Neuronal stem cell (in vitro differentiated cells): ENCODE data around the gene LHFPL2.

ENCODE experiments used
- DNase-seq: peaks from one replicate; pipeline ENCODE4 v3.0.0-alpha.2; 2013; ENCODE audit warnings: low spot score
- H2AFZ ChIP-seq: one replicate; pipeline ENCODE4 v1.6.1; 2013; ENCODE audit warnings: mild to moderate bottlenecking, low read length, inconsistent platforms
- H2AK5ac ChIP-seq: 2 replicates; pipeline ENCODE4 v1.6.1; 2013; ENCODE audit warnings: low read depth, mild to moderate bottlenecking, inconsistent platforms, low read length, moderate library complexity, mixed read lengths
- H2BK120ac ChIP-seq: 2 replicates; pipeline ENCODE4 v1.6.1; 2013; ENCODE audit warnings: low read depth, mild to moderate bottlenecking, inconsistent platforms, low read length, moderate library complexity, mixed read lengths
- H2BK12ac ChIP-seq: one replicate; pipeline ENCODE4 v1.6.1; 2013; ENCODE audit warnings: low read length, inconsistent platforms
- H2BK15ac ChIP-seq: 2 replicates; pipeline ENCODE4 v1.6.1; 2013; ENCODE audit warnings: mild to moderate bottlenecking, low read length, inconsistent platforms, mixed read lengths
- H2BK5ac ChIP-seq: one replicate; pipeline ENCODE4 v1.6.1; 2013; ENCODE audit warnings: inconsistent platforms, mild to moderate bottlenecking, low read length, moderate library complexity
- H3K14ac ChIP-seq: one replicate; pipeline ENCODE4 v1.6.1; 2013; ENCODE audit warnings: low read length, inconsistent platforms
- H3K18ac ChIP-seq: 2 replicates; pipeline ENCODE4 v1.6.1; 2013; ENCODE audit warnings: low read length, inconsistent platforms
- H3K23ac ChIP-seq: 2 replicates; pipeline ENCODE4 v1.6.1; 2013; ENCODE audit warnings: low read depth, mild to moderate bottlenecking, mixed read lengths, low read length, inconsistent platforms; ENCODE audit not compliant: poor library complexity
- H3K27ac ChIP-seq: replicated peaks from 3 replicates; pipeline ENCODE4 v1.5.1; 2013; ENCODE audit warnings: low read length, inconsistent platforms
- H3K27me3 ChIP-seq, 3 experiments: 2 replicates each; pipeline ENCODE4 v1.6.1; 2013; ENCODE audit warnings: low read length in 3 of 3, mild to moderate bottlenecking in 2 of 3, inconsistent platforms in 1 of 3, low read depth in 1 of 3, mixed read lengths in 1 of 3, moderate library complexity in 1 of 3; ENCODE audit not compliant: control insufficient read depth in 3 of 3, insufficient read depth in 3 of 3
- H3K36me3 ChIP-seq, 2 donors: replicated peaks in 1 of 2; 2 replicates each; pipeline ENCODE4 v1.6.1; 2013; ENCODE audit warnings: low read length in 2 of 2; ENCODE audit not compliant: control insufficient read depth in 2 of 2, insufficient read depth in 2 of 2
- H3K4ac ChIP-seq: 2 replicates; pipeline ENCODE4 v1.6.1; 2013; ENCODE audit warnings: inconsistent platforms, mild to moderate bottlenecking, low read length, moderate library complexity
- H3K4me1 ChIP-seq, 2 donors: 1 replicate in 1 of 2; 2 replicates in 1 of 2; pipeline ENCODE4 v1.6.1; 2013; ENCODE audit warnings: low read length in 2 of 2, low read depth in 1 of 2; ENCODE audit not compliant: control insufficient read depth in 2 of 2, insufficient read depth in 1 of 2
- H3K4me2 ChIP-seq: one replicate; pipeline ENCODE4 v1.6.1; 2013; ENCODE audit warnings: mild to moderate bottlenecking, low read length, inconsistent platforms; ENCODE audit not compliant: insufficient read depth, poor library complexity, severe bottlenecking
- H3K4me3 ChIP-seq, 2 donors: 2 replicates each; pipeline ENCODE4 v1.5.1; 2013; ENCODE audit warnings: low read length in 2 of 2, mild to moderate bottlenecking in 2 of 2, inconsistent platforms in 1 of 2, moderate library complexity in 1 of 2
- H3K79me1 ChIP-seq: one replicate; pipeline ENCODE4 v1.6.1; 2013; ENCODE audit warnings: low read depth, mild to moderate bottlenecking, inconsistent platforms, low read length, moderate library complexity
- H3K9ac ChIP-seq: one replicate; pipeline ENCODE4 v1.6.1; 2013; ENCODE audit warnings: mild to moderate bottlenecking, low read depth, low read length, inconsistent platforms; ENCODE audit not compliant: poor library complexity
- H3K9me3 ChIP-seq, 2 donors: replicated peaks in 1 of 2; 2 replicates each; pipeline versions ENCODE3 to v1.6.1; 2013; ENCODE audit warnings: low read length in 2 of 2, mild to moderate bottlenecking in 2 of 2, inconsistent platforms in 1 of 2, low read depth in 1 of 2, mixed read lengths in 1 of 2, moderate library complexity in 1 of 2; ENCODE audit not compliant: control insufficient read depth in 2 of 2, insufficient read depth in 1 of 2
- H4K8ac ChIP-seq: one replicate; pipeline ENCODE4 v1.6.1; 2013; ENCODE audit warnings: low read depth, mild to moderate bottlenecking, inconsistent platforms, low read length, moderate library complexity
- H4K91ac ChIP-seq: one replicate; pipeline ENCODE4 v1.6.1; 2013; ENCODE audit warnings: low read length, low read depth, mild to moderate bottlenecking, inconsistent platforms; ENCODE audit not compliant: poor library complexity
- WGBS, 2 donors: extraction: QIAGEN DNeasy Blood & Tissue Kit; methylation state at CpG; one replicate each; pipeline ENCODE4 v1.1.7; 2013; ENCODE audit warnings: missing lambda C conversion rate in 2 of 2, mixed read lengths in 1 of 2; ENCODE audit not compliant: insufficient read length in 2 of 2, insufficient replicate concordance in 1 of 2; ENCODE audit errors: extremely low coverage in 2 of 2; 5-methylcytosine and 5-hydroxymethylcytosine counted together

Gene LHFPL2

DNA sequence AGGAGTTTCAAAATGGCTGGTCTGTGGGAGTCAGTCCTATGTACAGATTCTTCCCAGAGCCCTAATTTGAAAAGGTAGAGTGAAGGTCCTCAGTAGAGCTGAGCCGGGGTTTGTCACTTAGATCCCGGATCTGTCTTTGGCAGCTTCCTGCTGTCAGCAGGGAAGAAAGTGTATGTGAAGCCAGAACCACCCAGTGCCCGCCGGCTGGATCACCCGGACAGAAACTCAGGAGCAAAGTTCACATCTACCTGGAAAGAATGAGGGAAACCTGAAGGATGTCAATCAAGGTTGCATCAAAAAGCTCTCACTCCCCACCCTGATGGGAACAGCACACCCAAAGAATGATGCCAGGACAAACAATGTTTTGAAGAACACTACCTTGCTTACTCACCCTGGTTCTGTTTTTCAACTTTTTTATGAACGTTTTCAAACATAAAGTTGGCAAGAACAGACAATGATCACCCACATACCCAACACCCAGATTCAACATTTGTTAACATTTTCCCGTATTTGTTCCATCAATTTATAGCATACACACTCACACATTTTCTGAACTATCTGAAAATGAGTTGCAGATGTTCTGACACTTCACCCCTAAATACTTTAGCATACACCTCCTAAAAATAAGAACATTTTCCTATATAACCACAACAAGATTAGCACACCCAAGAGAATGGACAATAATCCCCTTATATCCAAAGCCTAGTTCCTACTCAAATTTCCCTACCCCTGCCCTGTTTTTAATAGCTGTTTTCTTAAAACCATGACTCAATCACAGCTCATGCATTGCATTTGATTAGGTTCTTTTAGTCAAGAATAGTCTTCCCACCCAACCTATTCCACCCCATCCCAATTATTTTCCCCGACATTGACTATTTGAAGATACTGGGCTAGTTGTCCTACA, 133.9 kb downstream of the LHFPL2 start:
- no CpG with 5 or more reads among the region's 8 CpGs for WGBS, 2 donors
- Histone ChIP-seq H3K23ac (no peak overlapping the region), H3K4ac (no peak overlapping the region)

DNA sequence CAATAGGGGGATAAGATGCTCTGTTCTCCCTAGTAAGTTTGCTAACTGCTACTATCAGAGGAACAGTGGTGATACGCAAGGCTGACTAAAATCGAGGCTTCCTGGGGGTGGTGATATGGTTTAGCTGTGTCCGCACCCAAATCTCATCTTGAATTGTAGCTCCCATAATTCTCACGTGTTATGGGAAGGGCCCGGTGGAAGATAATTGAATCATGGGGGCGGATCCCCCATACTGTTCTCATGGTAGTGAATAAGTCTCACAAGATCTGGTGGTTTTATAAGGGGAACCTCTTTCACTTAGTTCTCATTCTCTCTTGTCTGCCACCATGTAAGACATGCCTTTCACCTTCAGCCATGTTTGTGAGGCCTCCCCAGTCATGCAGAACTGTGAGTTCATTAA, 135.1 kb downstream of the LHFPL2 start:
- H3K4me1 ChIP-seq: peaks cover 3 to 29% of the 10 kb centered on the region in 2 donors
- no peak overlapping the region for H3K14ac ChIP-seq
- no peak overlapping the region for H3K9ac ChIP-seq
- no peak overlapping the region for H3K4me2 ChIP-seq
- no peak overlapping the region for H2AFZ ChIP-seq
- H2BK120ac ChIP-seq: no peak overlapping the region
- no peaks in the 10 kb centered on the region for H3K79me1 ChIP-seq
- no peak overlapping the region for H2BK5ac ChIP-seq
- H3K23ac ChIP-seq: no peak overlapping the region
- no peak overlapping the region for H3K27ac ChIP-seq
- no peak overlapping the region for H2AK5ac ChIP-seq
- H3K4me3 ChIP-seq: no peak overlapping the region
- H4K8ac ChIP-seq: no peak overlapping the region
- no peak overlapping the region for H4K91ac ChIP-seq
- H3K36me3 ChIP-seq: no peaks in the 10 kb centered on the region
- no peak overlapping the region for H2BK12ac ChIP-seq
- WGBS, 2 donors: no CpG with 5 or more reads among the region's 6 CpGs
- H3K4ac ChIP-seq: no peak overlapping the region
- H3K18ac ChIP-seq: no peak overlapping the region
- no peak overlapping the region for H2BK15ac ChIP-seq
- peaks cover 2% of the 10 kb centered on the region in 2 donors for H3K9me3 ChIP-seq
- H3K27me3 ChIP-seq: no peaks in the 10 kb centered on the region
- DNase-seq: no peak

More for the DNA sequence above, 133.9 kb downstream of the LHFPL2 start:
- H2AK5ac ChIP-seq: no peak overlapping the region
- no peak overlapping the region for H2BK120ac ChIP-seq
- no peak overlapping the region for H3K4me3 ChIP-seq
- no peak for DNase-seq
- H2BK12ac ChIP-seq: no peak overlapping the region
- peaks cover 6 to 23% of the 10 kb centered on the region in 2 donors for H3K4me1 ChIP-seq
- no peak overlapping the region for H2BK15ac ChIP-seq
- no peaks in the 10 kb centered on the region for H3K79me1 ChIP-seq
- H3K14ac ChIP-seq: no peak overlapping the region
- no peak overlapping the region for H3K4me2 ChIP-seq
- H3K36me3 ChIP-seq: no peaks in the 10 kb centered on the region
- H3K9ac ChIP-seq: no peak overlapping the region
- H2BK5ac ChIP-seq: no peak overlapping the region
- H3K27me3 ChIP-seq: no peaks in the 10 kb centered on the region
- no peak overlapping the region for H3K27ac ChIP-seq
- H4K91ac ChIP-seq: no peak overlapping the region
- peaks cover 2% of the 10 kb centered on the region in 2 donors for H3K9me3 ChIP-seq
- no peak overlapping the region for H4K8ac ChIP-seq
- no peak overlapping the region for H3K18ac ChIP-seq
- H2AFZ ChIP-seq: no peak overlapping the region

DNA sequence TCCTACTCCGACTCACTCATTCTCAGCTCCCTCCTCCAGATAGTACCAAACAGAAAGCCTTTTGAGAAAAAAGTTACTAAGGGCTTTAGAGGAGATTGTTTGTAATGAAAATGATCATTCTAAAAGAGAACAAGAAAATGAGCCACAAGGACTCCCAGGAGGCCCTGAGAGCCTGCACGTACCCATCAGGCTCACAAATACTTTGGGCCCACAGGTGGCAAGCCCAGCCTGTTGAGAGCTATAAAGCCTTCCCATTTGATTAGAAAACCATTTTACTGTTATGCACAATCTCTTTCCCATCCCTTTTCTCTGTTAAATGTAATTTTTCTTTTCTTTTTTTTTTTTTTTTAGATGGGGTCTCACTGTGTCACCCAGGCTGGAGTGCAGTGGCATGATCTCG, 136.1 kb downstream of the LHFPL2 start:
- no peak overlapping the region for H3K4me3 ChIP-seq
- H3K36me3 ChIP-seq: no peaks in the 10 kb centered on the region
- peaks cover 0 to 30% of the 10 kb centered on the region in 2 donors for H3K4me1 ChIP-seq
- H4K8ac ChIP-seq: no peak overlapping the region
- no peak overlapping the region for H3K9ac ChIP-seq
- H2BK15ac ChIP-seq: no peak overlapping the region
- peaks cover under 1% of the 10 kb centered on the region for H3K79me1 ChIP-seq
- no peak overlapping the region for H4K91ac ChIP-seq
- H3K14ac ChIP-seq: no peak overlapping the region
- no peak for DNase-seq
- no peak overlapping the region for H2AK5ac ChIP-seq
- H3K27ac ChIP-seq: no peak overlapping the region
- H2AFZ ChIP-seq: no peak overlapping the region
- no peaks in the 10 kb centered on the region for H3K27me3 ChIP-seq
- H3K18ac ChIP-seq: no peak overlapping the region
- WGBS, 2 donors: no CpG with 5 or more reads among the region's 3 CpGs
- H3K4me2 ChIP-seq: no peak overlapping the region
- H3K9me3 ChIP-seq: peaks cover 2% of the 10 kb centered on the region in 2 donors
- H3K4ac ChIP-seq: no peak overlapping the region
- no peak overlapping the region for H2BK12ac ChIP-seq
- no peak overlapping the region for H2BK5ac ChIP-seq
- H2BK120ac ChIP-seq: no peak overlapping the region
- no peak overlapping the region for H3K23ac ChIP-seq

DNA sequence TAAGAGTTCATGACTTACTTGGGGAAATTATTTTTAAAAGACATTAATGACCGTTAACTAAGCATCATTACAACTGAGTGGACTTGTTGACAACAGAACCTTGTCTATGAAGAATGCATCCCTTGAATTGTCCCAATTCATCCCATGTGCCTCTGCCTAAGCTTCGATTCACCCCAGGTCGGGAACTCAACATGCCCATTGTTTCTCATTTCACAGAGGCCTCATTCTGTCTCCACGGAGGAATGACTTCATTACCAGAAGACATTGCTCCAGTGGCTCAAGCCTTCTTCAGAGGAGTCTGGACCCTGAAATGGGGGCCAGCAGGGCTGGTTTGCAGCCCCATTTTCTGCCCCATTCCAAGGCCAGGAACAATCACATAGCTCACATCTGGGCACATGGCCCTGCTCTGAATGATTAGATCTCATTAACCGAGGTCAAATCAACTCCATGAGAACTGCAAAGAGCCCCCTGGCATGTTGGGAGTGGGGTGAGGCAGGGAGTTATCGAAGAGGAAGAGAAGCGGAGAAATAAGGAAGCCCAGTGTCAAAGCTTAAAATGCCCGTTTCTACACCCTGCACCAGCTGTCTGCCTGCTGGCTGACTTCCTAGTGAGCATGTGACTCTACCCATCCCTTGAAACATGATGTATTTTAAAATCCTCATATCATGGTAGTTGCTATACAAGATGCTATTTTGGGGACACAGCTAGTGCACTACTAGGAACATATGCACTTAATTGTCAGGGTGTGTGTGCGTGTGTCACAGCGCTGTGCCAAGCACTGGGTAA, 137.3 kb downstream of the LHFPL2 start:
- H3K4me1 ChIP-seq: peaks cover 6 to 32% of the 10 kb centered on the region in 2 donors
- no CpG with 5 or more reads among the region's 10 CpGs for WGBS, 2 donors
- H2AK5ac ChIP-seq: no peak overlapping the region
- H3K4me3 ChIP-seq: no peak overlapping the region
- peaks cover 2% of the 10 kb centered on the region in 2 donors for H3K9me3 ChIP-seq
- no peak overlapping the region for H2BK120ac ChIP-seq
- H3K27me3 ChIP-seq: no peaks in the 10 kb centered on the region
- no peak overlapping the region for H3K23ac ChIP-seq
- no peak overlapping the region for H3K27ac ChIP-seq
- no peak overlapping the region for H3K9ac ChIP-seq
- H3K79me1 ChIP-seq: peaks cover 1% of the 10 kb centered on the region
- no peak for DNase-seq
- H4K8ac ChIP-seq: no peak overlapping the region
- H2BK12ac ChIP-seq: no peak overlapping the region
- peak overlapping the region; percentile 20 for H3K18ac ChIP-seq
- no peak overlapping the region for H3K4ac ChIP-seq
- H4K91ac ChIP-seq: no peak overlapping the region
- H2BK5ac ChIP-seq: no peak overlapping the region
- no peak overlapping the region for H3K4me2 ChIP-seq
- no peak overlapping the region for H3K14ac ChIP-seq
- peak overlapping the region; percentile 6 for H2BK15ac ChIP-seq
- no peak overlapping the region for H2AFZ ChIP-seq
- H3K36me3 ChIP-seq: no peaks in the 10 kb centered on the region
